ENCODE measurements around the gene CACNA1B.

DNA sequence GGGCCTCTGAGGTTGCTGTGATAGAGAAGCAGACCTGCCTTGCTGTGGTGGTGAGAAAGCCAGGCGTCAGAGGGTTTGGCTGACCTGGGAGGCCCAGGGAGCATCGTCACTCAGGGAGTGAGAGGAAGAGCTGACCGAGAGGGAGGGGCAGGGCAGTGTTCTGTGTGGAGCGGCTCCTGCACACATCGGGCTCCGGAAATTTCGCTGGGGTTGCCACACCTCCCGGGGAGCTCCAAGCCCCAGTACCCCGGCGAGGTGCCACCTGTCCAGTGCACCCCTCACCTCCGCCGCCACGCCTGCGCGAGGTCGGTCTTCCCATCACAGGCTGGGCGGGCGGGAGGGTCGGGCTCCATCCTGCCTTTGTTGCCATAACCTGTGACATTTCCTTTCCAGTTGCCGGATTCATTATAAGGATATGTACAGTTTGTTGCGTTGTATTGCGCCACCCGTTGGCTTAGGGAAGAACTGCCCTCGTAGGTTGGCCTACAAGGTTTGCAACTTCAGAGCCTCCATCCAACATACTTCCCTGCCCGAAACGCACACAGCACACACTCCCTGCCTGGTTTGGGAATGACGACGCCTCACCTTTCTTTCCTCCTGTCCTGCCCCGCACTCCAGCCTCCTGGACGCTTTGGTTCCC, 223.2 kb downstream of the CACNA1B start:
- TF ChIP-seq, protein P1, sequence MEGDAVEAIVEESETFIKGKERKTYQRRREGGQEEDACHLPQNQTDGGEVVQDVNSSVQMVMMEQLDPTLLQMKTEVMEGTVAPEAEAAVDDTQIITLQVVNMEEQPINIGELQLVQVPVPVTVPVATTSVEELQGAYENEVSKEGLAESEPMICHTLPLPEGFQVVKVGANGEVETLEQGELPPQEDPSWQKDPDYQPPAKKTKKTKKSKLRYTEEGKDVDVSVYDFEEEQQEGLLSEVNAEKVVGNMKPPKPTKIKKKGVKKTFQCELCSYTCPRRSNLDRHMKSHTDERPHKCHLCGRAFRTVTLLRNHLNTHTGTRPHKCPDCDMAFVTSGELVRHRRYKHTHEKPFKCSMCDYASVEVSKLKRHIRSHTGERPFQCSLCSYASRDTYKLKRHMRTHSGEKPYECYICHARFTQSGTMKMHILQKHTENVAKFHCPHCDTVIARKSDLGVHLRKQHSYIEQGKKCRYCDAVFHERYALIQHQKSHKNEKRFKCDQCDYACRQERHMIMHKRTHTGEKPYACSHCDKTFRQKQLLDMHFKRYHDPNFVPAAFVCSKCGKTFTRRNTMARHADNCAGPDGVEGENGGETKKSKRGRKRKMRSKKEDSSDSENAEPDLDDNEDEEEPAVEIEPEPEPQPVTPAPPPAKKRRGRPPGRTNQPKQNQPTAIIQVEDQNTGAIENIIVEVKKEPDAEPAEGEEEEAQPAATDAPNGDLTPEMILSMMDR (IDR thresholded peaks at IDR 0.05): no peak
- TF ChIP-seq EP300 (IDR thresholded peaks at IDR 0.05) (no peak), POLR2AphosphoS5 (IDR thresholded peaks at IDR 0.05) (no peak)

Data from sigmoid colon (tissue), 4 donors.